Measurements from ENCODE around the gene POMGNT2.

Gene POMGNT2

GRCh38 chr3:43082457-43082856, 23.4 kb downstream of the POMGNT2 start:
- no peak for TF ChIP-seq ZFX (IDR thresholded peaks at IDR 0.05)
- TF ChIP-seq CTCF (conservative IDR thresholded peaks at IDR 0.05), result no peak
- H3K27ac ChIP-seq, result no peak overlapping the region

GRCh38 chr3:43081796-43082195, 24.1 kb downstream of the POMGNT2 start:
- TF ChIP-seq CTCF (conservative IDR thresholded peaks at IDR 0.05) (no peak), ZFX (IDR thresholded peaks at IDR 0.05) (no peak)
- H3K27ac ChIP-seq, result no peak overlapping the region

- no peak overlapping the region for H3K27ac ChIP-seq
- TF ChIP-seq CTCF (conservative IDR thresholded peaks at IDR 0.05), result no peak
- no peak for TF ChIP-seq ZFX (IDR thresholded peaks at IDR 0.05)
Measured at GRCh38 chr3:43080726-43081568, 24.9 kb downstream of the POMGNT2 start.

GRCh38 chr3:43079536-43080332, 26.1 kb downstream of the POMGNT2 start:
- no peak overlapping the region for H3K27ac ChIP-seq
- no peak for TF ChIP-seq ZFX (IDR thresholded peaks at IDR 0.05)
- no peak for TF ChIP-seq CTCF (conservative IDR thresholded peaks at IDR 0.05)

- H3K27ac ChIP-seq, result no peak overlapping the region
- TF ChIP-seq ZFX (IDR thresholded peaks at IDR 0.05) (no peak), CTCF (conservative IDR thresholded peaks at IDR 0.05) (no peak)
Measured at GRCh38 chr3:43077707-43078106, 28.2 kb downstream of the POMGNT2 start.

GRCh38 chr3:43077261-43077660, 28.6 kb downstream of the POMGNT2 start:
- no peak overlapping the region for H3K27ac ChIP-seq
- TF ChIP-seq ZFX (IDR thresholded peaks at IDR 0.05) (no peak), CTCF (conservative IDR thresholded peaks at IDR 0.05) (no peak)

GRCh38 chr3:43076857-43077256, 29.0 kb downstream of the POMGNT2 start:
- H3K27ac ChIP-seq, result no peak overlapping the region

More at GRCh38 chr3:43076857-43077256, 29.0 kb downstream of the POMGNT2 start:
- no peak for TF ChIP-seq ZFX (IDR thresholded peaks at IDR 0.05)
- no peak for TF ChIP-seq CTCF (conservative IDR thresholded peaks at IDR 0.05)
